HepG2 (cell line): ENCODE data around the gene PRDX2. TPM values are rescaled to one million over a fixed set of nuclear protein-coding genes. Genes with fewer than 3 reads are reported as not detected.

Source experiments
- ATF7 ChIP-seq, 2 experiments: fragments of 450-650 bp in 1 of 2; sonication (generic) in 1 of 2; formaldehyde crosslinking in 1 of 2; IDR thresholded peaks; 2 replicates each; pipeline versions ENCODE4 v1.4.0 to v1.6.1; 2016 to 2020; ENCODE audit warnings: antibody characterized with exemption in 1 of 2, mild to moderate bottlenecking in 1 of 2, missing genetic modification reagents in 1 of 2
- CAMTA2 ChIP-seq: sonication (generic); formaldehyde crosslinking; IDR thresholded peaks from 2 replicates; pipeline ENCODE4 v1.4.0; 2020; ENCODE audit warnings: mild to moderate bottlenecking, missing genetic modification reagents, borderline replicate concordance
- CEBPG ChIP-seq: IDR thresholded peaks from 2 replicates; pipeline ENCODE4 v1.6.1; 2016
- CREBL2 ChIP-seq: sonication (generic); formaldehyde crosslinking; IDR thresholded peaks from 2 replicates; pipeline ENCODE4 v1.8.1; 2023; ENCODE audit warnings: missing genetic modification reagents, mild to moderate bottlenecking, borderline replicate concordance
- ELF4 ChIP-seq: sonication (generic); formaldehyde crosslinking; IDR thresholded peaks from 2 replicates; pipeline ENCODE4 v1.5.0; 2020; ENCODE audit warnings: missing genetic modification reagents, mild to moderate bottlenecking, moderate library complexity, borderline replicate concordance
- FOXO1 ChIP-seq: sonication (generic); formaldehyde crosslinking; IDR thresholded peaks from 2 replicates; pipeline ENCODE4 v1.4.0; 2020; ENCODE audit warnings: missing genetic modification reagents
- GABPA ChIP-seq, 2 experiments: IDR thresholded peaks; 2 replicates each; pipeline ENCODE4 v1.6.1; 2011 to 2016; ENCODE audit warnings: low read depth in 2 of 2, low read length in 1 of 2, missing biosample characterization in 1 of 2, missing genetic modification characterization in 1 of 2
- GPN1 ChIP-seq: sonication (generic); formaldehyde crosslinking; IDR thresholded peaks from 2 replicates; pipeline ENCODE4 v1.5.1; 2020; ENCODE audit warnings: missing genetic modification reagents, borderline replicate concordance
- KDM6A ChIP-seq: IDR thresholded peaks from 2 replicates; pipeline ENCODE4 v1.6.1; 2016; ENCODE audit warnings: low read depth
- MTF2 ChIP-seq: sonication (generic); formaldehyde crosslinking; IDR thresholded peaks from 2 replicates; pipeline ENCODE4 v1.5.0; 2020; ENCODE audit warnings: missing genetic modification reagents, borderline replicate concordance
- RBFOX2 ChIP-seq: fragments of 200-400 bp; formaldehyde crosslinking; IDR thresholded peaks from 2 replicates; pipeline ENCODE4 v1.6.1; 2017; ENCODE audit warnings: low read depth, mild to moderate bottlenecking, low read length
- REL ChIP-seq: sonication (generic); formaldehyde crosslinking; conservative IDR thresholded peaks from 2 replicates; pipeline ENCODE4 v1.8.0; 2022; ENCODE audit warnings: mild to moderate bottlenecking, missing genetic modification reagents, moderate library complexity
- REPIN1 ChIP-seq: sonication (generic); formaldehyde crosslinking; IDR thresholded peaks from 2 replicates; pipeline ENCODE4 v1.8.0; 2022; ENCODE audit warnings: missing genetic modification reagents, low read depth, mild to moderate bottlenecking, borderline replicate concordance
- REST ChIP-seq, 2 experiments: IDR thresholded peaks; 2 replicates each; pipeline ENCODE4 v1.6.1; 2011 to 2012; ENCODE audit warnings: low read length in 2 of 2, borderline replicate concordance in 1 of 2, low read depth in 1 of 2, mild to moderate bottlenecking in 1 of 2, moderate library complexity in 1 of 2
- REXO4 ChIP-seq: sonication (generic); formaldehyde crosslinking; IDR thresholded peaks from 2 replicates; pipeline ENCODE4 v1.8.0; 2022; ENCODE audit warnings: missing genetic modification reagents, mild to moderate bottlenecking, borderline replicate concordance
- RXRB ChIP-seq: IDR thresholded peaks from 2 replicates; pipeline ENCODE4 v1.6.1; 2016; ENCODE audit warnings: borderline replicate concordance, missing genetic modification reagents, missing compliant biosample characterization
- YEATS2 ChIP-seq: sonication (generic); formaldehyde crosslinking; IDR thresholded peaks from 2 replicates; pipeline ENCODE4 v1.4.0; 2020; ENCODE audit warnings: missing genetic modification reagents, borderline replicate concordance
- ZKSCAN5 ChIP-seq: sonication (generic); formaldehyde crosslinking; IDR thresholded peaks from 2 replicates; pipeline ENCODE4 v1.5.1; 2020; ENCODE audit warnings: mild to moderate bottlenecking, missing genetic modification reagents
- ZNF292 ChIP-seq: sonication (generic); formaldehyde crosslinking; IDR thresholded peaks from 2 replicates; pipeline ENCODE4 v1.8.1; 2022; ENCODE audit warnings: mild to moderate bottlenecking, low read depth, missing genetic modification reagents, borderline replicate concordance
- ZNF530 ChIP-seq: sonication (generic); formaldehyde crosslinking; IDR thresholded peaks from 2 replicates; pipeline ENCODE4 v1.5.0; 2020; ENCODE audit warnings: low read depth, mild to moderate bottlenecking, missing genetic modification reagents
- ZNF589 ChIP-seq: sonication (generic); formaldehyde crosslinking; conservative IDR thresholded peaks from 2 replicates; pipeline ENCODE4 v1.8.0; 2022; ENCODE audit warnings: mild to moderate bottlenecking, moderate library complexity, missing genetic modification reagents
- ZNF703 ChIP-seq: sonication (generic); formaldehyde crosslinking; IDR thresholded peaks from 2 replicates; pipeline ENCODE4 v1.5.1; 2020; ENCODE audit warnings: missing genetic modification reagents, mild to moderate bottlenecking, moderate library complexity, borderline replicate concordance
- ZNF761 ChIP-seq: sonication (generic); formaldehyde crosslinking; conservative IDR thresholded peaks from 2 replicates; pipeline ENCODE4 v1.4.0; 2020; ENCODE audit warnings: mild to moderate bottlenecking, missing genetic modification reagents
- ZUFSP ChIP-seq: sonication (generic); formaldehyde crosslinking; IDR thresholded peaks from 2 replicates; pipeline ENCODE4 v1.9.0; 2021; ENCODE audit warnings: missing genetic modification reagents, mild to moderate bottlenecking, borderline replicate concordance
- polyA plus RNA-seq, 8 experiments: library from polyadenylated mRNA; depleted of rRNA in 3 of 8; stranded (reverse) in 7 of 8; unstranded in 1 of 8; fragments of >200 nt; fragmentation: Illumina TruSeq in 4 of 8; extraction: Trizol in 4 of 8; gene quantifications; 2 replicates each; pipeline versions ENCODE4 v1.2.1 to v1.2.3, GENCODE V29; 2011 to 2016; ENCODE audit warnings: low read depth in 4 of 8, missing spikeins in 1 of 8, mixed read lengths in 1 of 8; ENCODE audit not compliant: insufficient read depth in 1 of 8
- total RNA-seq, 5 experiments: library from RNA; depleted of rRNA; stranded (reverse); fragments of >200 nt; fragmentation: Illumina TruSeq; extraction: Trizol; gene quantifications; 2 replicates each; pipeline ENCODE4 v1.2.3, GENCODE V29; 2016; ENCODE audit warnings: low read depth in 1 of 5

The PRDX2 gene
- total and polyA plus RNA-seq, 2 of the 13 experiments (the other 11 are each of a cell fraction or from before 2014, with no cell fraction given) = 218 to 381 TPM

GRCh38 chr19:12825254-12826131 is 23.9 kb upstream of the PRDX2 start (continued):
- no peak for TF ChIP-seq ZUFSP
- peak; percentile 47; the same call in 1 of the 2 replicates for TF ChIP-seq YEATS2 (CRISPR knock-in tag)
- no peak for TF ChIP-seq MTF2 (CRISPR knock-in tag)
- no peak for TF ChIP-seq ZNF589
- TF ChIP-seq ZNF530 (CRISPR knock-in tag) = no peak
- TF ChIP-seq REL (CRISPR knock-in tag) = no peak
- no peak for TF ChIP-seq RBFOX2
- TF ChIP-seq ZNF292 (CRISPR knock-in tag) = no peak
- 0 out of 2 replicates have a peak, but pooled peaks have one; percentile 26 for TF ChIP-seq FOXO1 (CRISPR knock-in tag)
- 0 out of 2 replicates have a peak, but pooled peaks have one; percentile 28 for TF ChIP-seq RXRB (CRISPR knock-in tag)
- TF ChIP-seq ELF4 (CRISPR knock-in tag) = no peak
- no peak for TF ChIP-seq ZNF703
- TF ChIP-seq GABPA (IDR thresholded peaks at IDR 0.05; ENCODE audit: low read depth, low read length) = no peak
- TF ChIP-seq GABPA (CRISPR knock-in tag; IDR thresholded peaks at IDR 0.05; ENCODE audit: low read depth) = no peak
- no peak for TF ChIP-seq KDM6A (CRISPR knock-in tag)
- no peak for TF ChIP-seq ZNF761 (CRISPR knock-in tag)
- no peak for TF ChIP-seq CREBL2 (CRISPR knock-in tag)
- TF ChIP-seq GPN1 = 0 out of 2 replicates have a peak, but pooled peaks have one; percentile 41
- TF ChIP-seq ZKSCAN5 (CRISPR knock-in tag) = no peak
- no peak for TF ChIP-seq CAMTA2 (CRISPR knock-in tag)
- no peak for TF ChIP-seq REXO4
- TF ChIP-seq REST (IDR thresholded peaks at IDR 0.05; ENCODE audit: borderline replicate concordance in 1 of 2, low read depth in 1 of 2, low read length in 2 of 2) = no peak
- no peak for TF ChIP-seq REPIN1 (CRISPR knock-in tag)
- no peak for TF ChIP-seq ATF7 (IDR thresholded peaks at IDR 0.05)
- no peak for TF ChIP-seq ATF7 (CRISPR knock-in tag; IDR thresholded peaks at IDR 0.05)
- no peak for TF ChIP-seq CEBPG
